HG03039 (cell line): ENCODE results near the gene NOCT.
"Not testable (repeated sequence)": the region's sequence is repeated elsewhere in the genome, so short reads cannot be mapped to it uniquely, and the experiment has no call there.

Source experiments
- ATAC-seq: cut with Tn5 transposase; IDR thresholded peaks from one replicate; pipeline ENCODE4 v1.9.1; 2021; ENCODE audit warnings: mild to moderate bottlenecking, moderate library complexity; ENCODE audit not compliant: unreplicated experiment

Gene NOCT, protein sequence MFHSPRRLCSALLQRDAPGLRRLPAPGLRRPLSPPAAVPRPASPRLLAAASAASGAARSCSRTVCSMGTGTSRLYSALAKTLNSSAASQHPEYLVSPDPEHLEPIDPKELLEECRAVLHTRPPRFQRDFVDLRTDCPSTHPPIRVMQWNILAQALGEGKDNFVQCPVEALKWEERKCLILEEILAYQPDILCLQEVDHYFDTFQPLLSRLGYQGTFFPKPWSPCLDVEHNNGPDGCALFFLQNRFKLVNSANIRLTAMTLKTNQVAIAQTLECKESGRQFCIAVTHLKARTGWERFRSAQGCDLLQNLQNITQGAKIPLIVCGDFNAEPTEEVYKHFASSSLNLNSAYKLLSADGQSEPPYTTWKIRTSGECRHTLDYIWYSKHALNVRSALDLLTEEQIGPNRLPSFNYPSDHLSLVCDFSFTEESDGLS

DNA sequence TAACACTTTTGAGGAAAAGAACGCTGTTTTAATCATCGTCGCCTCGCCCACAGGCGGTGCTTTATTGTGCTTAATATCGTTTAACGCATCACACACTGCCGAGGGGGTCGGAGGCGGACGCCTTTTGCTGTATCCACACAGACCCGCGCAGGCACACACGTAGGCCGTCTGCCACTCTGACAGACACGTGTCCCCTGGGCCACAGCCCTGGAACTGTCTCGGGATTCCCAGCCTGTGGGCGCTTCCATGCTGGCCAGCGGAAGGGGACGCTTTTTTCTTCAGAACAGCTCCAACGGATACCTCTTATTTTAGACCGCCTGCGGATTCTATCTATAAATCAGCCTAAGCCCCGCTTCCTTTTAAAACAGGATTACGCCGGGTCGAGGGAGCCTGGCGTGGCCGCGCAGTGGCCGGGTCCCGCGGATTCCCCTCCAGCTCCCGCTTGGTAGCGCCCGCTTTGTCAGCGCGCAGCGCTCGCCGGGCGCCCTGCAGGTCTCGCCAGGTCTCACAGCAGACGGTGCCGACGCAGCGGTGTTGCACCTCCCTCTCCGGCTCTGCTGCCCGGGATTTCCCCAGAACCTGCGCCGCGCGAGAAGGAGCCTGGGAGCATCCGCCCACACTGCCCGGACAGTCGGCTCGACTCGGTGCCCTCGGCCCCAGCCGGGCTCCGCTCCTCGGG lies at the start of gene NOCT:
TSS of gene NOCT (plus strand) at position 513 of the 679 bp plus-strand sequence. CDS start 201 bp downstream, outside the sequence.
- ATAC-seq, result peak; percentile 94

DNA sequence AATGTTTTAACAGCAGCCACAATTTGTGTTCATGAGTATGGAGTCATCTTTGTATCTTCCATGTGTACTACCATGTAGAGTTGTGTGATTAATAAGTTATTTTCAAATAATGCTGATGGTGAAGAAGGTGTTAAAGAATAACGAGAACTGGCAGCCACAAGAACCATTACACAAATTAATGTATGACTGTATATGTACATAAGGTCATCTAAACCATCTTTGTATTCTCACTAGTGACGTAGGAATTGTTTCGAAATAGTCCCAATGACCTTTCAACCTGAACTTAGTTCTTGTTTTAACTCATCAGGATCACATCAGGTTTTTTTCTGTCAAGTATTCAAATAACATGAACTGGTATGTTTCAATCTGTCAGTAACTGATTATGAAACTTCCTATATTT lies 48.3 kb upstream of the NOCT start:
- ATAC-seq, result peak; percentile 75

DNA sequence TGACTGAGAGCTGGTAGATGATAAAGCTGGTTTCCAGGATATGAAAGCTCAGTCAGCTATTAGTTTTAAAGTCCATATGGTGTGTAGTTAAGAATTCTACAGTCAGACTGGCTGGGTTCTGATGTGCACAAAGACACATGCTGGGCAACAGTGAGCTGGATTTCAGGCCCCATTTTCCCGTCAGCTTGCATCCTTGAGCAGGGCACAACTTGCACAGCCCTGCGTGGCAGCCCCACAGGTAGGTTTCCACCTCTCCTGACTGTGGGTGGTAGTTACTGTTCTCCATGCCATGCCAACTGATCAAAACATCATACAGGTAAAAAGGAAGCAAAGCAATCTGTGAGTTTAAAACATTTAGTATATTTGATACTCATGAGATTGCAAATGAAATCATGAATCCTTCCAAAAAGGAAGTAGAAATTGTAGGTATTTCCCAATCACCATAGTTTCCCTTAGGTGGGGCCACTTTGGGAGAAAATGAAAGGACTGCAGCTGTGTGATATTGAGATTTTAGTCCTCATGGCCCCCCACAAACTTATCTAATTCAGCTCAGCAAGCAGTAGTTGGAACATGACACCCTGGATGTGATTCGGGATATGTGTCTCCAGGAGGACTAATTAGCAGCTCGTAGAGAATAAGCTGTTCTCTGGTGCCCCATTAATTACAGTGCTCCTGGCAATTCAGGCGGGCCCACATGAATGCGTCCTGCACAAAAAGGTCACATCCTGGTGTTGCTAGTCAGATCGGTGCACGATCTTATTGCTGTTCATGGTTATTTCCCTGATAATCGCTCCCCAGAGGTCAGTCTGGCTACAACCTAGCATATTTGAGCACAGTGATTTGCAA lies 42.4 kb upstream of the NOCT start:
- ATAC-seq, result no peak

DNA sequence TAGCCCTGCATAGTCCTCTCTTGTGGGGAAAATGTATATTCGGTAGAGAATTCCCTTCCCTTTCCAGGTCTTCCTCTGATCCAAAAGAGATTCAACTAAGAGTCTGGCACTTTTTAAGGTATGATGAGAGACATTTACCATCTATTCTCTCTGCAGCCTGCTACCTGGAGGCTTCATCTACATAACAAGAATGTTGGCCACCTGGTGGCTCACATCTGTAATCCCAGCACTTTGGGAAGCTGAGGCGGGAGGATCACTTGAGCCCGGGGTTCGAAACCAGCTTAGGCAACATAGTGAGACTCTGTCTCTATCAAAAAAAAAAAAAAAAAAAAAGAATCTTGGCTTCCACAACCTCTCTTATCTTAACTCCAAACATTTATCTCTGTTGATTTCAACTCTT lies 40.4 kb upstream of the NOCT start:
- no peak for ATAC-seq

DNA sequence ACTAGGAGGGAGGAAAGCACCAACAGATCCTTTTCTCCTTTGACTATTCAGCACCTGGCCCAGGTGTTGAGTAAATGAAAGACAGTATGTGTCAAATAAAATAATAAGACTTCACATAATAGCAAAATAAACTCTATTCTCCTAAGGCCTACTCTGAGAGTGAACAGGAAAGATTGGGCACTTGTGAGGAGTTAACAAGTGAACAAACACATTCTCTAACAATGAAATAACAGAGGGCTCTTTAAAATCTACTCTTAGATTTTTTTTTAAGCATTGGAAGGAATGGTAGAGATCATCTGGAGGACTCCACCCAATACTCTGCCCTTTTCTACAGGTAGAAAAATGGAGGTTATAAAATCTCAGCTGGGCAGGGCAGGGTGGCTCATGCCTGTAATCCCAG lies 39.1 kb upstream of the NOCT start:
- ATAC-seq, result no peak

DNA sequence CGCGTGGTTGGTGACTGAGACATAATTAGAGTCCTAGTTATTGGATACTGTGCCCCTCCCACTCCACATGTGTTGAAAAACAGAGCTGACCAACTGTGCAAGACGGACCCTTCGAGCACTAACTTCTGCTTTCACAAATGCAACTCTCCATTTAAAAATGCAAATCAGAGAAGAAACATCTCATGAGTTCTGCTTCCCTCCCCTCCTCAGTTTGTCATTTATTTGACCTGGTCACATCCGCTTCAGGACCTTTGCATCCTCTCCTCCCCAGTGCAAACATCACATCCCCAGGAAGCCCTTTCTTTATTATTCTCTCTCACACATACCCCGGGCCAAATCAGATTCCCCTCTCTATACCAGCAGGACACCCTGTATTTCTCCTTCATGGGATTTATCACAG lies 38.1 kb upstream of the NOCT start:
- peak; percentile 76 for ATAC-seq

DNA sequence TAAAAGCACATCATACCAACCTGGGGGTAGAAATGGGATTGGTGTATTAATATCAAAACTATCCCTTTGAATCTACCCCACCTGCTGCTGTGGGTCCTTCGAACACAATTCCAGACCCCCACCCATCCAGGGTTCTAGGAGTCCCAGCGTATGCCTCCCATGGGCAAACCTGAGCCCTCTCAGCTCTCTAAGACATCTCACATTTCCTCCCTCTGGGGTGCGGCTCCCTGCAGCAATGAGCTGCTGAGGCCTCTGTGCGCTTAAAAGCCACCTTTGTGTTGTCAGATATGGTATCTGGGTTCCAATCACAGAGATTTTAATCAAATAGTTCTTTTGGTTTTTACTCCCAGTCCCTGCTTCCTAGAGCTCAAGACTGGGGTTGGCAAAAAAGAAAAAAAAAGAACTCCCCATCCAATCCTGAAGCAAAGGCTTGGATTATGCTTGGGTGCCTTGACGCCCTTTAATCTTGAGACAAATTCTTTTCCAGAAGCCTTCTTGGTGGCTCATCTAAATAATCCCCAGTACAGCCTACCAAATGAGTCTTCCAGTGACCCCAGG lies 37.5 kb upstream of the NOCT start:
- ATAC-seq, result no peak

DNA sequence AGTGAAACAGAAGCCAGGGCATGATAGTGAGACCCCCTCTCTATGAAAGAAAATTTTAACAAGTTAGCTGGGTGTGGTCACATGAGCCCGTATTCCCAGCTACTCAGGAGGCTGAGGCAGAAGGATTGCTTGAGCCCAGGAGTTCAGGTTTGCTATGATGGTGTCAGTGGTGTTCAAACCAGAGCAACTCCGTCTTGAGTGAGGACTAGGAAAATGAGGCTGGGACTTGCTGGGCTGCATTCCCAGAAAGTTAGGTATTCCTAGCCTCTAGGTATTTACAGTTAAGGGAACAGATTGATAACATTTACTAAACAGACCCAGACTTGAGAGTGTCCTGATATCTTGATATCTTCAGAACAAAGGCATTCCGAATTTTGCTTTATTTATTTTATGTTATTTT lies 37.0 kb upstream of the NOCT start:
- no peak for ATAC-seq

DNA sequence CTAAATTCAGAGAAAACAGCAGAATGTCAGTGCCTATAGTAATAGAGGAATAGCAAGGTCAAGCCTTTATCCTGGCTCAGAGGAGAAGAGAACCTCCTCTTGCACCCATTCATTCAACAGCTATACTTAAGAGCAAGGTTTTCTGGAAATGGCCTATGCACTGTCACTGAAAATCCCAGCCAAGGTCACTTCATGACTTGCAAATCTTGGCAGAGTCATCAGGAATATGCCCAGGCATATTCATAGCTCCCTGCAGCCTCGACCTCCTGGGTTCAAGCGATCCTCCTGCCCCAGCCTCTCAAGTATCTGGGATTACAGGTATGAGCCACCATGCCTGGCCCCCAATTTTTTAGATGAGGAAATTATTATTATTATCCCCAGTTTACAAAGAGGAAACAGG lies 35.8 kb upstream of the NOCT start:
- no peak for ATAC-seq

DNA sequence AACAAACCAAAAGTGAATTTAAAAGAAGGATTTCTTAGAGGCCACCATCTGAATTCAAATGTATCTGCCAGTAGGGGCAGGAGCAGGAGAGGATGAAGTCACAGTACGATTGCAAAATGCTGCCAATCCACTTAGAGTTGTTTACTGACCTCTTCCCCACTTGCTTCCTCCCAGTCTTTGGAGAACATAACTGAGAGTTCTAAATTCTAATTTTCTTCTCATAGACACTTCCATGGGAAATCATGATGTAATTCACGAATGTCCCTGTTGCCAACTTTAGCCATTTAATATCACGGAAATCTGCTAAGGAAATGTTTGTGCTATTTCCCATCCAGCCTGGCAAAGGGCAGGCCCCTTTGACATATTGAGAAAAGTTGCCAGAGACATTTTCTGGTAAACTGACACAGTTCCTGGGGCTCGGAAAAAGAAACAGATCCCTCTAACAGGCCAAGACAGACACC lies 33.6 kb upstream of the NOCT start:
- no peak for ATAC-seq

DNA sequence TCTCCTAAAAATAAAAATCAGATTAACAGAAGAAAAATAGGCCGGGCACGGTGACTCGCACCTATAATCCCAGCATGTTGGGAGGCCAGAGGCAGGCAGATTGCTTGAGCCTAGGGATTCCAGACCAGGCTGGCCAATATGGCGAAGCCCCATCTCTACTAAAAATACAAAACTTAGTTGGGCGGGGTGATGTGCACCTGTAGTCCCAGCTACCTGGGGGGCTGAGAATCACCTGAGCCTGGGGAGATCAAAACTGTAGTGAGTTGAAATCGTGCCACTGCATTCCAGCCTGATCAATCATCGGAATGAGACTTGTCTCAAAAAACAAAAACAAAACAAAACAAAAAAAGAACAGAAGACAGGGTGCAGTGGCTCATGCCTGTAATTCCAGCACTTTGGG lies 32.8 kb upstream of the NOCT start:
- no peak for ATAC-seq

DNA sequence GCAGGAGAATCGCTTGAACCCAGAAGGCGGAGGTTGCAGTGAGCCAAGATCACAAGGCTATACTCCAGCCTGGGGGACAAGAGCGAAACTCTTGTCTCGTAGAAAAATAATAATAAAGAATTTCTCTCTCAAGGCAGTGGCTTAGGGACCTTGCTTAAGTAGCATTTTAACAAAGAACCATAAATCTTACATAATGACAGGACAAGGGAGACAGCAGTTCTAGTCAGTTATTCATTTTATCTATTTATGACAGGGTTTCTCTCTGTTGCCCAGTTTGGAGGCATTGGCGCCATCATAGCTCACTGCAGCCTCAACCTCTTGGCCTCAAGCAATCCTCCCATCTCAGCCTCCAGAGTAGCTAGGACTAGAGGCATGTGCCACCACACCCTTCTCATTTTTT lies 31.9 kb upstream of the NOCT start:
- no peak for ATAC-seq

DNA sequence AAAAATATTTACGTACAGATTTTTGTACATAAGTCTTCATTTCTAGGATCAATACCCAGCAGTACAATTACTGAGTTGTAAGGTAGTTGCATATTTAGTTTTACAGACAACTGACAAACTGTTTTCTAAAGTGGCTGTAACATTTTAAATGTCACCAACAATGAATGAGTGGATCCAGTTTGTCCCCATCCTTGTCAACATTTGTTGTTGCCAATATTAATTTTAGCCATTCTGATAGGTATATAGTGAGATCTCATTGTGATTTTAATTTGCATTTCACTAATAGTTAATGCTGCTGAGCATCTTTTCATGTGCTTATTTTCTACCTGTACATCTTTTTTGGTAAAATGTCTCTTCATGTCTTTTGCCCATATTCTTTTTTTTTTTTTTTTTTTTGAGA lies 30.9 kb upstream of the NOCT start:
- ATAC-seq, result no peak

DNA sequence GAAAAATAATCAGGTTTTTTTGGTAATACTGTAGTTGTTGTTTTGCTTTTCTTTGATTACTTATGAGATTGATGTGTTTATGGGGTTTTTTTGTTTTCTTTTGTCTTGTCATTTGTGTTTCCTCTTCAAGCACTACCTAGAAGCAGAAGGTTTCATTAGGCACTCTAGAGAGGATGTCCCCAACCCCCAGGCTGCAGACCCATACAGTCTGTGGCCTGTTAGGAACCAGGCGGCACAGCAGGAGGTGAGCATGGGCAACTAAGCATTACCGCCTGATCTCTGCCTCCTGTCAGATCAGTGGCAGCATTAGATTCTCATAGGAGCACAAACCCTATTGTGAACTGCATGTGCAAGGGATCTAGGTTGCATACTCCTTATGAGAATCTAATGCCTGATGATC lies 22.9 kb upstream of the NOCT start:
- no peak for ATAC-seq

DNA sequence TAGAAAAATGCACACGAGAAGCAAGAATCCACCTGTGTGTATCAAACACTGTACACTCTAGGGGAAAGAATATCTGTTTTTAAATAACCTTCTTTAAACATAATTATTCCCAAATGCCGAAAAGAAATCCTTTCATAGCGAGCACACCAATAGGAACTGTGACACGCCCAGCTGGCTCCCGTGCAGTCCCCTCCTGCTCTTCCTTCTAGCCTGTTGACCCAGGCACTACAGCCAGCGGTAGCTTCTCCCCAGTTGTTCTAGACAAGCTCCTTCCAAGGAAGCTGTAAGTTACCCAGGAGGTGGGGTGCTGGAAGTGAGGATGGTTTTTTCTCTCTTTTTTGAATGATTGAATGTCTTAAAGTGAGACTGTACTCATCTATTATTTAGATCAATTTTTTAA lies 19.5 kb upstream of the NOCT start:
- ATAC-seq, result no peak

DNA sequence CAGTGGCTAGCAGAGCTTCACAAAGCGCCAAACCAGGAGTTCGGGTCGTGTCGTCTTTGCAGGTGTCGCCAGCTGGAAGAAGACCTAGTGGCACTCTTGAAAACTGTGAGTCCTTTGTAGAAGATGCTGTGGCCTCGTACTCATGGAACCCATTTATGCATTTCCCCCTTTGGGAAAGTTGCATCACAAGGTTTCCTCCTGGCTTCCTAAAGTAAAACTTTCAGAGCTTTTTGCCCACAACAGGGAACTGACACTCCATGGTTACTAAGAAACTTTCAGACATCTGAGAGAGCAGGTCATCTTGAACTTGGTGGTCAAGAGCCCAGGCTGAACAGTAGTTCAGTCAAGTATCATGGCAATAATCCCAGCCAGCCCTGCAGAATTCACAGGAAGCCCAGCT lies 15.9 kb upstream of the NOCT start:
- ATAC-seq, result no peak

DNA sequence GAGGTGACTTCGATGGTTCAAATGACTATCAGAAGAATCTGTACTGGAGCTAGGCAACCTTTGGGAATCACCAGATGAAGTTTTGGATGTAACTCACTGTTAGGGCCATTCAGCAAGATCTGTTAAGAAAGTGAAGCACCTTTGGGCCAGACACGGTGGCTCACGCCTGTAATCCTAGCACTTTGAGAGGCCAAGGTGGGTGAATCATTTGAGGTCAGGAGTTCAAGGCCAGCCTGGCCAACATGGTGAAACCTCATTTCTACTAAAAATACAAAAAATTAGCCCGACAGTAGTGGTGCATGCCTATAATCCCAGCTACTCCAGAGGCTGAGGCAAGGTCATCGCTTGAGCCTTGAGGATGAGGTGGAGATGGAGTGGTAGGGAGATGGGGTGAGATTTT lies 15.4 kb upstream of the NOCT start:
- ATAC-seq, result not testable (repeated sequence)

DNA sequence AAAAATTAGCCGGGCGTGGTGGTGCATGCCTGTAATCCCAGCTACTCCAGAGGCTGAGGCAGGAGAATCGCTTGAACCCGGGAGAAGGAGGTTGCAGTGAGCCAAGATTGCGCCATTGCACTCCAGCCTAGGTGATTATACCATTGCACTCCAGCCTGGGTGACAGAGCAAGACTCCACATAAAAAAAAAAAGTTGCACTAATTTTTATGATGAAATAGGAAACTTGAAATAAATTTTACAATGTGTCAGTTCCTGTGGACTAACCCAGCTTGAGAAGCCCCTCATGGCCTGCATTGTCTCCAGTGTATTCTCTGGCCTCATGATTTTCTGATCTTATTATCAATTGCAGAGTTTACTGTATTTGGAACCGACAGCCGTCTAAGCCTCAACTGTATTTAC lies 14.2 kb upstream of the NOCT start:
- ATAC-seq, result not testable (repeated sequence)

DNA sequence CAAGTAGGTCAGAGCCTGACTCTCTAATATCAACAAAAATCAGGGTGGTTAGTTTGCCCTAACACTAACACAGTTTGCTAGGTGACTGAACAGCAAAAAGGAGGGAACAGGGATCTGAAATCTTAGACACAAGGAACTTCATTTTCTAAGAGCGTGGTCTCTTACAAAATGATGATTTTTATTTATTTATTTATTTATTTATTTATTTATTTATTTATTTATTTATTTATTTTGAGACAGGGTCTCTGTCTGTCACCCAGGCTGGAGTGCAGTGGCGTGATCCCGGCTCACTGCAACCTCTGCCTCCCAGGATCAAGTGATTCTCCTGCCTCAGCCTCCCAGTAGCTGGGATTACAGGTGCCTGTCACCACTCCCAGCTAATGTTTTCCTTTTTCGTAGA lies 11.9 kb upstream of the NOCT start:
- not testable (repeated sequence) for ATAC-seq

DNA sequence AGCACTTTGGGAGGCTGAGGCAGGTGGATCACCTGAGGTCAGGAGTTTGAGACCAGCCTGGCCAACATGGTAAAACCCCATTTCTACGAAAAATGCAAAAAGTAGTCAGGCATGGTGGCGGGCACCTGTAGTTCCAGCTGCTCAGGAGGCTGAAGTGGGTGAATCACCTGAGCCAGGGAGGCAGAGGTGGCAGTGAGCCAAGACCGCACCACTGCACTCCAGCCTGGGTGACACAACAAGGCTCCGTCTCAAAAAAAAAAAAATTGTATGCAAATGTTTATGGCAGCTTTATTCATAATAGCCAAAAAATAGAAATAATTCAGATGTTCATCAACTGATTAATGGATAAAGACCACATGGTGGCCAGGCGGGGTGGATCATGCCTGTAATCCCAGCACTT lies 9.8 kb upstream of the NOCT start:
- ATAC-seq, result no peak

DNA sequence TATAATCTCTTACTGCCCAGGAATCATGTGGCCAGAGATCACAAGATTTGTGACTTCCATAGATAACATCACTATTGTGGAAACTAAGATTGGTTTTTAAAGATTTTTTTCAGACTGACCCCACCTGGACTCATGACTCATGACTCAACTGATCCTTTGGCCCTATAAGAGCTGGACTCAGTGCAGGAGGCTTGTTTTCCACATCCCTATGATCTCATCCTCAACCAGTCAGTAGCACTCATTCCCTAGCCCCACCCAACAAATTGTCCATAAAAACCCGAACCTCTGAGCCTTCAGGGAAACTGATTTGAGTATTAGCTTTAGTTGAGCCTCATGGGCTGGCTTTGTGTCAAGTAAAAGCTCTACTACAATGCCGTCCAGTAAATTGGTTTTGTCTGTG lies 7.9 kb upstream of the NOCT start:
- ATAC-seq, result no peak
